ENCODE measurements around the gene NEK11. TPM values are rescaled to one million over a fixed set of nuclear protein-coding genes. Genes with fewer than 3 reads are reported as not detected.

Gene NEK11
- total RNA-seq, 1 donor from 2014 or later, result 1.3 TPM

DNA sequence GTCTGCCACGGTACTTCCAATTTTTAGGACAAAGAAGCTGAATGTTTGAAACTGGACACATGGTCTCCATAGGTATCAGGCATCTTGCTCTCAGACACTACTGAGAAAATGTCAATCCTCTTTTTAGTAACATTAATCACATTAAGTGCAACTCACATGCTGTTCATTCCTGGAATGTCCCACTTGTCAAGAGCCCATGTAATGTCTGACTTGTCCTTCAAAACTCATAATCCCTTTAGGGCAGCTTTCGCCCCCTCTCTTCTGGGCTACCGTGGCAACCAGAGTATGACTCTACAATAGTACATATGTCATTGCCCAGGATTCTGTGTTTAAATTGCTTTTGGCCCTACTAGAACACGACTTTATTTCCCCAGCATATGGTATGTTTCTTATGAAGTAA lies 367.2 kb downstream of the NEK11 start:
- H3K4me1 ChIP-seq, result peaks cover 13% of the 10 kb centered on the region
- DNase-seq, result no peak
- no peaks in the 10 kb centered on the region for H3K27me3 ChIP-seq (ENCODE audit: low read depth)
- H3K27ac ChIP-seq (replicated peaks), result no peak overlapping the region
- H3K9me3 ChIP-seq (replicated peaks), result no peaks in the 10 kb centered on the region
- no peak overlapping the region for H3K4me3 ChIP-seq
- intact Hi-C loops (cut with micrococcal nuclease), result no loop called here
- H3K36me3 ChIP-seq, result no peaks in the 10 kb centered on the region
- TF ChIP-seq, protein P1, sequence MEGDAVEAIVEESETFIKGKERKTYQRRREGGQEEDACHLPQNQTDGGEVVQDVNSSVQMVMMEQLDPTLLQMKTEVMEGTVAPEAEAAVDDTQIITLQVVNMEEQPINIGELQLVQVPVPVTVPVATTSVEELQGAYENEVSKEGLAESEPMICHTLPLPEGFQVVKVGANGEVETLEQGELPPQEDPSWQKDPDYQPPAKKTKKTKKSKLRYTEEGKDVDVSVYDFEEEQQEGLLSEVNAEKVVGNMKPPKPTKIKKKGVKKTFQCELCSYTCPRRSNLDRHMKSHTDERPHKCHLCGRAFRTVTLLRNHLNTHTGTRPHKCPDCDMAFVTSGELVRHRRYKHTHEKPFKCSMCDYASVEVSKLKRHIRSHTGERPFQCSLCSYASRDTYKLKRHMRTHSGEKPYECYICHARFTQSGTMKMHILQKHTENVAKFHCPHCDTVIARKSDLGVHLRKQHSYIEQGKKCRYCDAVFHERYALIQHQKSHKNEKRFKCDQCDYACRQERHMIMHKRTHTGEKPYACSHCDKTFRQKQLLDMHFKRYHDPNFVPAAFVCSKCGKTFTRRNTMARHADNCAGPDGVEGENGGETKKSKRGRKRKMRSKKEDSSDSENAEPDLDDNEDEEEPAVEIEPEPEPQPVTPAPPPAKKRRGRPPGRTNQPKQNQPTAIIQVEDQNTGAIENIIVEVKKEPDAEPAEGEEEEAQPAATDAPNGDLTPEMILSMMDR (IDR thresholded peaks at IDR 0.05; ENCODE audit: borderline replicate concordance), result no peak

DNA sequence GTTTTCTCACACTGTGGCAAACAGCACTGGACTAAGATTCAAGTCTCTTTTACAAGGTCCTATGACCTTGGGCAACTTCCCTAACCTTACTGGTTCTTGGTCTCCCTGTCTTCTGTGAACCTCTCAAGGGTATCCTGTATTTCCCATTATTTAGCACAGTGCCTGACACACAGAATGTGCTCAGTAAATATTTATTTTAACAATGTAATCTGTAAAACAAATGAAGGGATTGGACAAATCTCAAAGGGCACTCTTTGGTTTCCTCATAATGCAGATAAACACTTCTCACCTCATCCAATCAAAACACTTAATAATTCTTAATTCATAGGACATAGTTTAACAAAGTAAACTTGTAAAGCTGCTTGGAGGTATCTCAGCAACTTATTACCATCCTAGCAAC lies 367.7 kb downstream of the NEK11 start:
- TF ChIP-seq, protein P1 (IDR thresholded peaks at IDR 0.05; ENCODE audit: borderline replicate concordance), result no peak
- intact Hi-C loops (cut with micrococcal nuclease), result no loop called here
- H3K27ac ChIP-seq (replicated peaks), result no peak overlapping the region
- H3K9me3 ChIP-seq (replicated peaks), result no peaks in the 10 kb centered on the region
- DNase-seq, result no peak
- peaks cover 13% of the 10 kb centered on the region for H3K4me1 ChIP-seq
- H3K36me3 ChIP-seq, result no peaks in the 10 kb centered on the region
- no peak overlapping the region for H3K4me3 ChIP-seq
- H3K27me3 ChIP-seq (ENCODE audit: low read depth), result no peaks in the 10 kb centered on the region

DNA sequence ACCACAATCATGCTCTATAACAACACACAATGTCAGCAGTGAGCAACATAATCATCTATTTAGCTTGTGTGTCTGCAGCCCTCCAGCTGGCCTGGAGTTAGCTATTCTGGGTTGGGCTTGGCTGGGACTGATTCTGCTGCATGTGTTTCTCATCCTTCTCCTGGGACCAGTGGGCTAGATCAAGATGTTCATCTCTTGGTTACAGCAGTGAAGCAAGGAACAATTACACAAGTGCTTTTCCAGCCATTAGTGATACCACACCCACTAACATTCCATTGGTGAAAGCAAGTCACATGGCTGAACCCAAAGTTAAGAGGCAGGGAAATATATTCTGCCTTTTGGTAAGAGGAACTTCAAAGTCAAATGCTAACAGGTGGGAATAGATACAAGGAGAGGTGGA lies 369.5 kb downstream of the NEK11 start:
- H3K4me3 ChIP-seq, result no peak overlapping the region

DNA sequence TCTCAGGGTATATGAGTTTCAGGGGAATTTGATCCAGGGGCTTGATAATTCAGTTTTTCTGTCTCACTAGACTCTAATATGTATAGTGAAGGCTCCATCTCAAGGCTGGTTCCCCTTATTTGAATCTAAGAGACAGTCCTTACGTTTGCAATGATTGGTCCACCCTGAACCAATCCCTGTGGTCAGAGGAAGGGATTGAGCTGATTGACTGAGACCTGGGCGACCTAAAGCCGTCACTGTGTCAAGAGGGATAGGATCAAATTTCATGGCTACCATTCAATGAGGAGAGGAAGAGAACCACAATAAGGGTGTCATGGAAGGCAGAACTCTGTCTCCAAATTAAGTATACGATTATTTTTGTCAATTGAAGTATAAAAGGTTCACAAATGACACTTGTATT lies 371.2 kb downstream of the NEK11 start:
- DNase-seq, result no peak
- Histone ChIP-seq H3K9me3 (replicated peaks) (no peaks in the 10 kb centered on the region), H3K4me3 (no peak overlapping the region), H3K27me3 (ENCODE audit: low read depth) (no peaks in the 10 kb centered on the region), H3K27ac (replicated peaks) (no peak overlapping the region), H3K36me3 (no peaks in the 10 kb centered on the region), H3K4me1 (peaks cover 19% of the 10 kb centered on the region)
- TF ChIP-seq, protein P1 (IDR thresholded peaks at IDR 0.05; ENCODE audit: borderline replicate concordance), result no peak
- intact Hi-C loops (cut with micrococcal nuclease), result no loop called here

More for the DNA sequence above, 369.5 kb downstream of the NEK11 start:
- TF ChIP-seq, protein P1 (IDR thresholded peaks at IDR 0.05; ENCODE audit: borderline replicate concordance), result no peak
- Histone ChIP-seq H3K4me1 (peaks cover 13% of the 10 kb centered on the region), H3K27ac (replicated peaks) (no peak overlapping the region), H3K36me3 (no peaks in the 10 kb centered on the region), H3K27me3 (ENCODE audit: low read depth) (no peaks in the 10 kb centered on the region), H3K9me3 (replicated peaks) (no peaks in the 10 kb centered on the region)
- intact Hi-C loops (cut with micrococcal nuclease), result no loop called here
- DNase-seq, result no peak

Other genes starting within 250 kb of the NEK11 start
- 57.1 TPM for gene ATP2C1, start 132.8 kb upstream of the NEK11 start, total RNA-seq
- gene ASTE1, start 52 bp upstream of the NEK11 start, total RNA-seq, result 4.0 TPM

Data from left ventricle myocardium inferior (tissue), 1 donor.